ENCODE measurements around the gene ING3.

- TF ChIP-seq, protein P1, sequence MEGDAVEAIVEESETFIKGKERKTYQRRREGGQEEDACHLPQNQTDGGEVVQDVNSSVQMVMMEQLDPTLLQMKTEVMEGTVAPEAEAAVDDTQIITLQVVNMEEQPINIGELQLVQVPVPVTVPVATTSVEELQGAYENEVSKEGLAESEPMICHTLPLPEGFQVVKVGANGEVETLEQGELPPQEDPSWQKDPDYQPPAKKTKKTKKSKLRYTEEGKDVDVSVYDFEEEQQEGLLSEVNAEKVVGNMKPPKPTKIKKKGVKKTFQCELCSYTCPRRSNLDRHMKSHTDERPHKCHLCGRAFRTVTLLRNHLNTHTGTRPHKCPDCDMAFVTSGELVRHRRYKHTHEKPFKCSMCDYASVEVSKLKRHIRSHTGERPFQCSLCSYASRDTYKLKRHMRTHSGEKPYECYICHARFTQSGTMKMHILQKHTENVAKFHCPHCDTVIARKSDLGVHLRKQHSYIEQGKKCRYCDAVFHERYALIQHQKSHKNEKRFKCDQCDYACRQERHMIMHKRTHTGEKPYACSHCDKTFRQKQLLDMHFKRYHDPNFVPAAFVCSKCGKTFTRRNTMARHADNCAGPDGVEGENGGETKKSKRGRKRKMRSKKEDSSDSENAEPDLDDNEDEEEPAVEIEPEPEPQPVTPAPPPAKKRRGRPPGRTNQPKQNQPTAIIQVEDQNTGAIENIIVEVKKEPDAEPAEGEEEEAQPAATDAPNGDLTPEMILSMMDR (IDR thresholded peaks at IDR 0.05; ENCODE audit: insufficient read depth, low read length, poor library complexity, severe bottlenecking), result no peak
- TF ChIP-seq EZH2phosphoT487 (conservative IDR thresholded peaks at IDR 0.05; ENCODE audit: low read length), result no peak
These were observed 16.4 kb downstream of the ING3 start for GRCh38 chr7:120966961-120967360.
